Neural progenitor cell (in vitro differentiated cells): ENCODE results near the gene ADISSP. TPM values are rescaled to one million over a fixed set of nuclear protein-coding genes. Genes with fewer than 3 reads are reported as not detected.

ENCODE experiments used
- DNase-seq: peaks from one replicate; pipeline ENCODE4 v3.0.0-alpha.2; 2016; ENCODE audit warnings: low spot score
- H2AFZ ChIP-seq: fragments of 200-600 bp; sonication (generic); replicated peaks from 2 replicates; pipeline ENCODE4 v1.6.1; 2016; ENCODE audit warnings: antibody characterized with exemption
- H3F3A ChIP-seq: fragments of 200-600 bp; sonication (generic); 2 replicates; pipeline ENCODE4 v1.6.1; 2016; ENCODE audit warnings: antibody characterized with exemption, low read depth
- H3K27ac ChIP-seq: fragments of 200-600 bp; sonication (generic); 2 replicates; pipeline ENCODE4 v1.5.1; 2016; ENCODE audit warnings: mild to moderate bottlenecking
- H3K27me3 ChIP-seq: fragments of 200-600 bp; sonication (generic); 2 replicates; pipeline ENCODE4 v1.6.1; 2016; ENCODE audit warnings: mild to moderate bottlenecking, moderate library complexity
- H3K36me3 ChIP-seq: fragments of 200-600 bp; sonication (generic); 2 replicates; pipeline ENCODE4 v1.5.1; 2016
- H3K4me1 ChIP-seq: fragments of 200-600 bp; sonication (generic); 2 replicates; pipeline ENCODE4 v1.6.1; 2016; ENCODE audit warnings: mixed run types
- H3K4me2 ChIP-seq: fragments of 200-600 bp; sonication (generic); 2 replicates; pipeline ENCODE4 v1.6.1; 2016
- H3K4me3 ChIP-seq: fragments of 200-600 bp; sonication (generic); 2 replicates; pipeline ENCODE4 v1.5.1; 2016
- H3K79me2 ChIP-seq: fragments of 200-600 bp; sonication (generic); 2 replicates; pipeline ENCODE4 v1.6.1; 2016; ENCODE audit warnings: low read depth
- H3K9ac ChIP-seq: fragments of 200-600 bp; sonication (generic); 2 replicates; pipeline ENCODE4 v1.6.1; 2016
- H3K9me3 ChIP-seq: fragments of 200-600 bp; sonication (generic); 2 replicates; pipeline ENCODE4 v1.5.1; 2016; ENCODE audit warnings: low read depth
- H4K20me1 ChIP-seq: fragments of 200-600 bp; sonication (generic); 2 replicates; pipeline ENCODE4 v1.6.1; 2016; ENCODE audit warnings: low read depth
- H3K27ac Mint-ChIP-seq: 3 replicates; pipeline ENCODE4 v1.8.0; 2021; ENCODE audit warnings: mixed read lengths
- H3K27me3 Mint-ChIP-seq: 2 replicates; pipeline ENCODE4 v1.8.0; 2022; ENCODE audit warnings: low read depth, mild to moderate bottlenecking, inconsistent platforms, moderate library complexity, mixed read lengths; ENCODE audit not compliant: insufficient read depth
- H3K36me3 Mint-ChIP-seq: 3 replicates; pipeline ENCODE4 v1.8.0; 2021; ENCODE audit warnings: mixed read lengths
- H3K4me1 Mint-ChIP-seq: 3 replicates; pipeline ENCODE4 v1.8.0; 2021; ENCODE audit warnings: mixed read lengths
- H3K4me3 Mint-ChIP-seq: 3 replicates; pipeline ENCODE4 v1.8.0; 2021; ENCODE audit warnings: mild to moderate bottlenecking, moderate library complexity, mixed read lengths
- H3K9me3 Mint-ChIP-seq: 3 replicates; pipeline ENCODE4 v1.8.0; 2020; ENCODE audit warnings: mixed read lengths
- EZH2 ChIP-seq: fragments of 200-600 bp; sonication (generic); IDR thresholded peaks from 2 replicates; pipeline ENCODE4 v1.6.1; 2017; ENCODE audit warnings: antibody characterized with exemption, mild to moderate bottlenecking, moderate library complexity
- EZH2phosphoT487 ChIP-seq: fragments of 200-600 bp; sonication (generic); IDR thresholded peaks from 2 replicates; pipeline ENCODE4 v1.6.1; 2017; ENCODE audit warnings: antibody characterized with exemption
- total RNA-seq: library from RNA; depleted of rRNA; stranded (reverse); fragments of >200 nt; gene quantifications from 2 replicates; pipeline ENCODE4 v1.2.3, GENCODE V29; 2015; ENCODE audit warnings: low replicate concordance
- TF ChIP-seq, protein P1 (sequence below): fragments of 200-600 bp; sonication (generic); IDR thresholded peaks from 2 replicates; pipeline ENCODE4 v1.5.1; 2017; ENCODE audit warnings: antibody characterized with exemption, mild to moderate bottlenecking

The ADISSP gene
- total RNA-seq, 1 donor from 2014 or later = 17.6 TPM

DNA sequence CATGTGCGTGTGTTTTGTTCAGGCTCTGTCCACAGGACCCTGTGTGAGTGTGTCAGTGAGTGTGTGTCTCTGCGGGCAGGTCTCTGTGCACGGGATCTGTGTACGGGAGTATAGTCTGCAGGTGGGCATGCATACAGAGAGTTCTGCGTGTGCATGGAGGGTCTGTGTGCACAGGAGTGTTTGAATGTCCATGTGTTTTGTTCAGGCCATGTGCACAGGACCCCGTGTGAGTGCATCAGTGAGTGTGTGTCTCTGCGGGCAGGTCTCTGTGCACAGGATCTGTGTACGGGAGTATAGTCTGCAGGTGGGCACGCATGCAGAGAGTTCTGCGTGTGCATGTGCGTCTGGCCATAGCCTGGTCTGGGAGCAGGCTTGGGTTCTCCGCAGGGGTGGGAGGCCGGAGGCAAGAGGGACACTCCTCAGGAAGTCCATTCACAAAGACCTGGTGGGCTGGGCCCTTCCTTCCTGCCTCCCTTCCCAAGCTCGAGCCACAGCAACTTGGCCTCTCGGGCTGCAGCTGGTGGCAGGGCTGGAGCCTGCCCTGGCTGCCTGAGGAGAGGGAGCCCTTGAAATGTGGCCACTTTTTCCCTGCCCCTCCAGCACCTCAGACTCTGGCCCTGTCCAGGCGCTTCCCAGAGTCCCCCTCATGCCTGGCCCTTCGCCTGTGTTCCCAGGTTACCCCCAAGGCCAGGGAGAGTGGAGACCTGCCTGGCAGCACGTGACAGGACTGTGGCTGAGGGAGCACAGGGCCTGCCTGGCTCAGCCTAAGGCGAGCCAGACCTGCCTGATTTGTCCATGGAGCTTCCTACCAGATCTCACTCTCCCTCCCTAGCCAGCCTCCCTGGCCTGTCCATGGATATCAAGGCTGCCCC is 28.3 kb downstream of the ADISSP start:
- no peak overlapping the region for H3K4me3 ChIP-seq
- H3K27me3 ChIP-seq = peaks cover 11% of the 10 kb centered on the region
- H3K36me3 ChIP-seq = no peaks in the 10 kb centered on the region
- no peaks in the 10 kb centered on the region for H3F3A ChIP-seq
- Mint-ChIP-seq H3K4me3 (no peak overlapping the region), H3K27me3 (peaks cover 2% of the 10 kb centered on the region), H3K9me3 (peaks cover 2% of the 10 kb centered on the region), H3K27ac (peak overlapping the region; percentile 23), H3K36me3 (no peaks in the 10 kb centered on the region), H3K4me1 (peaks cover 21% of the 10 kb centered on the region)
- no peak overlapping the region for H3K4me2 ChIP-seq
- no peaks in the 10 kb centered on the region for H3K9me3 ChIP-seq
- no peak for DNase-seq
- no peak overlapping the region for H3K9ac ChIP-seq
- peaks cover 5% of the 10 kb centered on the region for H3K4me1 ChIP-seq
- no peaks in the 10 kb centered on the region for H4K20me1 ChIP-seq
- no peaks in the 10 kb centered on the region for H3K79me2 ChIP-seq
- no peak overlapping the region for H2AFZ ChIP-seq
- TF ChIP-seq, protein P1, sequence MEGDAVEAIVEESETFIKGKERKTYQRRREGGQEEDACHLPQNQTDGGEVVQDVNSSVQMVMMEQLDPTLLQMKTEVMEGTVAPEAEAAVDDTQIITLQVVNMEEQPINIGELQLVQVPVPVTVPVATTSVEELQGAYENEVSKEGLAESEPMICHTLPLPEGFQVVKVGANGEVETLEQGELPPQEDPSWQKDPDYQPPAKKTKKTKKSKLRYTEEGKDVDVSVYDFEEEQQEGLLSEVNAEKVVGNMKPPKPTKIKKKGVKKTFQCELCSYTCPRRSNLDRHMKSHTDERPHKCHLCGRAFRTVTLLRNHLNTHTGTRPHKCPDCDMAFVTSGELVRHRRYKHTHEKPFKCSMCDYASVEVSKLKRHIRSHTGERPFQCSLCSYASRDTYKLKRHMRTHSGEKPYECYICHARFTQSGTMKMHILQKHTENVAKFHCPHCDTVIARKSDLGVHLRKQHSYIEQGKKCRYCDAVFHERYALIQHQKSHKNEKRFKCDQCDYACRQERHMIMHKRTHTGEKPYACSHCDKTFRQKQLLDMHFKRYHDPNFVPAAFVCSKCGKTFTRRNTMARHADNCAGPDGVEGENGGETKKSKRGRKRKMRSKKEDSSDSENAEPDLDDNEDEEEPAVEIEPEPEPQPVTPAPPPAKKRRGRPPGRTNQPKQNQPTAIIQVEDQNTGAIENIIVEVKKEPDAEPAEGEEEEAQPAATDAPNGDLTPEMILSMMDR = no peak
- TF ChIP-seq EZH2 (no peak), EZH2phosphoT487 (no peak)
- no peak overlapping the region for H3K27ac ChIP-seq

DNA sequence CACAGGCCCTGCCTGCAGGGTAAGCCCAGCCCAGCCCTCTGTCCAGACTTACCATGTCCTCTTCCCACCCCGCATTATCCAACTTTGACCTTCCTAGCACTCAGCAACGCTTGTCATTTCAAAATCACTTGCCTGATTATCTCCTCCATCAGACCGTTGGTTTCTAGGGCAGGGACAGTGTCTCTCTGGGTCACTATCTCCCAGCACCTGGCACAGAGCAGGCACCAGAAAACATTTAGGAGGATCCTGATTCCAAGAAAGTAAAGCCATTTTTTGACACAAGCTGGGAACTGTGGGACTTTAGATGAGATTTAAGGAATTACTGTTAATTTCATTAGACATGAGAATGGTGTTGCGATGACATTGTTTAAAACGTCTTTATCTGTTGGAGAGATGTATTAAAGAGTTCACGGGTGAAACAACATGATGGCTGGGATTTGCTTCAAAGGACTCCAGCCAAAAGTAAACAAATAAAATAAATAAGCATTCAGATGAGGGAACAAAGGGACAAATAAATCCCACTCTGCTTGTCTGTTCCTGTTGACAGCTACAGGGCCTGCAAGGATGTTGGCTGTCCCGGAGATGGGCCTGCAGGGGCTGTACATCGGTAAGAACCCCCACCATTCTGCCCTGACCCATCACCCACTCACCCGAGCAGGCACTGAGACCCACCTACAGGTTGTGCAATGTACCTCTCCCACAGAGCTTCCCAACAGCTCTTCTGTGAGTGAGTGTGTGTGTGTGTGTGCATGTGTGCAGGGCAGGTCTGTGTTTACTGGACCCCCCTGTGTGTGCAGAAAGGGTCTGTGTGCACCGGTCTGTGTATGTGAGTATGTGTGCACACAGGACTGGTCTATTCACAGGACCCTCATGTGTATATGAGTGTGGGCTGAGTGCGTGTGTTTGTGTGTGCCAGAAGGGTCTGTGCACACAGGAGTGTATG is 29.2 kb downstream of the ADISSP start:
- TF ChIP-seq EZH2 = no peak
- TF ChIP-seq EZH2phosphoT487 = no peak
- TF ChIP-seq, protein P1 = no peak

DNA sequence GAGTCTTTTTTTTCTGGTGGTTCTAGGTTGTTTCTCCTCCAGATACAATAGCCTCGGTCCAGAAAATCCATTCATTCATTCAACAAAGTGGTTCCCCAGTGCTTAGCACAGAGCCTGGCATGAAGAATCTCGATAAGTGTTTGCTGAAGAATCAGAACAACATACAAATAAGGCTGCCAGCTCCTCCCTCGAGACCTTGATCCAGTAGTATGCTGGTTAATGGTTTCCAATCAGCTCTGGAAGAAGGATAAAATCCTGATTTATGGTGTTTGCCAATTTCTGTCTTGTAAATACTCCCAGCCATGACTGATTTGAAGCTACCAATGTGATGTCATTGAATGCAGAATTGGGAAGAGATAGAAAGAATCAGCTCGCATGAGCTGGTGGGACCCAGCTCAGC is 31.8 kb downstream of the ADISSP start:
- Mint-ChIP-seq H3K4me3 (no peak overlapping the region), H3K9me3 (no peaks in the 10 kb centered on the region), H3K36me3 (no peaks in the 10 kb centered on the region), H3K27ac (no peak overlapping the region), H3K27me3 (peaks cover 12% of the 10 kb centered on the region), H3K4me1 (peaks cover 38% of the 10 kb centered on the region)
- H3K27me3 ChIP-seq = peaks cover 33% of the 10 kb centered on the region
- no peaks in the 10 kb centered on the region for H3K36me3 ChIP-seq
- DNase-seq = no peak
- H3K4me1 ChIP-seq = peaks cover 5% of the 10 kb centered on the region
- H3K4me2 ChIP-seq = no peak overlapping the region
- no peaks in the 10 kb centered on the region for H3K9me3 ChIP-seq
- H2AFZ ChIP-seq = no peak overlapping the region
- H3K4me3 ChIP-seq = no peak overlapping the region
- H4K20me1 ChIP-seq = no peaks in the 10 kb centered on the region
- H3K27ac ChIP-seq = no peak overlapping the region
- H3K79me2 ChIP-seq = no peaks in the 10 kb centered on the region
- H3F3A ChIP-seq = peaks cover 8% of the 10 kb centered on the region
- TF ChIP-seq EZH2 = no peak
- H3K9ac ChIP-seq = no peak overlapping the region

More for the DNA sequence above, 29.2 kb downstream of the ADISSP start:
- H3K27me3 ChIP-seq = peaks cover 11% of the 10 kb centered on the region
- no peak overlapping the region for H3K4me2 ChIP-seq
- Mint-ChIP-seq H3K27me3 (peaks cover 2% of the 10 kb centered on the region), H3K36me3 (no peaks in the 10 kb centered on the region), H3K9me3 (peaks cover under 1% of the 10 kb centered on the region), H3K4me1 (peaks cover 21% of the 10 kb centered on the region), H3K27ac (peak overlapping the region; percentile 76), H3K4me3 (no peak overlapping the region)
- H4K20me1 ChIP-seq = no peaks in the 10 kb centered on the region
- H3F3A ChIP-seq = no peaks in the 10 kb centered on the region
- no peak overlapping the region for H2AFZ ChIP-seq
- no peaks in the 10 kb centered on the region for H3K36me3 ChIP-seq
- no peaks in the 10 kb centered on the region for H3K79me2 ChIP-seq
- H3K4me3 ChIP-seq = no peak overlapping the region
- no peak overlapping the region for H3K27ac ChIP-seq
- DNase-seq = no peak
- no peak overlapping the region for H3K9ac ChIP-seq
- peaks cover 5% of the 10 kb centered on the region for H3K4me1 ChIP-seq
- no peaks in the 10 kb centered on the region for H3K9me3 ChIP-seq
